ENCODE data around the gene CACNA1H.

CACNA1H gene

GRCh38 chr16:1123525-1124230, 29.2 kb upstream of the CACNA1H start:
- no peak for DNase-seq

GRCh38 chr16:1124291-1124690, 28.6 kb upstream of the CACNA1H start:
- no peak for DNase-seq

- DNase-seq, result no peak
Measured at GRCh38 chr16:1124795-1125194, 28.1 kb upstream of the CACNA1H start.

- DNase-seq, result no peak
Measured at GRCh38 chr16:1125471-1125870, 27.4 kb upstream of the CACNA1H start.

- DNase-seq, result no peak
Measured at GRCh38 chr16:1126044-1126443, 26.9 kb upstream of the CACNA1H start.

- no peak for DNase-seq
Measured at GRCh38 chr16:1126586-1126985, 26.3 kb upstream of the CACNA1H start.

- DNase-seq, result no peak
Measured at GRCh38 chr16:1127101-1127500, 25.8 kb upstream of the CACNA1H start.

- no peak for DNase-seq
Measured at GRCh38 chr16:1127971-1128715, 24.8 kb upstream of the CACNA1H start.

- DNase-seq, result no peak
Measured at GRCh38 chr16:1129106-1129960, 23.6 kb upstream of the CACNA1H start.

- no peak for DNase-seq
Measured at GRCh38 chr16:1130382-1130781, 22.5 kb upstream of the CACNA1H start.

GRCh38 chr16:1131378-1131994, 21.4 kb upstream of the CACNA1H start:
- no peak for DNase-seq

- no peak for DNase-seq
Measured at GRCh38 chr16:1132431-1132830, 20.5 kb upstream of the CACNA1H start.

GRCh38 chr16:1133271-1133670, 19.6 kb upstream of the CACNA1H start:
- no peak for DNase-seq

GRCh38 chr16:1133810-1134520, 18.9 kb upstream of the CACNA1H start:
- DNase-seq, result no peak

- DNase-seq, result no peak
Measured at GRCh38 chr16:1134776-1135458, 18.0 kb upstream of the CACNA1H start.

GRCh38 chr16:1135459-1135825, 17.5 kb upstream of the CACNA1H start:
- DNase-seq, result no peak

- DNase-seq, result no peak
Measured at GRCh38 chr16:1137604-1138003, 15.3 kb upstream of the CACNA1H start.

- no peak for DNase-seq
Measured at GRCh38 chr16:1140582-1141162, 12.2 kb upstream of the CACNA1H start.

- DNase-seq, result no peak
Measured at GRCh38 chr16:1141191-1141590, 11.7 kb upstream of the CACNA1H start.

- no peak for DNase-seq
Measured at GRCh38 chr16:1141716-1142115, 11.2 kb upstream of the CACNA1H start.

- DNase-seq, result no peak
Measured at GRCh38 chr16:1142911-1143310, 10.0 kb upstream of the CACNA1H start.

All from NCI-H774 (cell line).